ENCODE data around the gene EYS.

DNA sequence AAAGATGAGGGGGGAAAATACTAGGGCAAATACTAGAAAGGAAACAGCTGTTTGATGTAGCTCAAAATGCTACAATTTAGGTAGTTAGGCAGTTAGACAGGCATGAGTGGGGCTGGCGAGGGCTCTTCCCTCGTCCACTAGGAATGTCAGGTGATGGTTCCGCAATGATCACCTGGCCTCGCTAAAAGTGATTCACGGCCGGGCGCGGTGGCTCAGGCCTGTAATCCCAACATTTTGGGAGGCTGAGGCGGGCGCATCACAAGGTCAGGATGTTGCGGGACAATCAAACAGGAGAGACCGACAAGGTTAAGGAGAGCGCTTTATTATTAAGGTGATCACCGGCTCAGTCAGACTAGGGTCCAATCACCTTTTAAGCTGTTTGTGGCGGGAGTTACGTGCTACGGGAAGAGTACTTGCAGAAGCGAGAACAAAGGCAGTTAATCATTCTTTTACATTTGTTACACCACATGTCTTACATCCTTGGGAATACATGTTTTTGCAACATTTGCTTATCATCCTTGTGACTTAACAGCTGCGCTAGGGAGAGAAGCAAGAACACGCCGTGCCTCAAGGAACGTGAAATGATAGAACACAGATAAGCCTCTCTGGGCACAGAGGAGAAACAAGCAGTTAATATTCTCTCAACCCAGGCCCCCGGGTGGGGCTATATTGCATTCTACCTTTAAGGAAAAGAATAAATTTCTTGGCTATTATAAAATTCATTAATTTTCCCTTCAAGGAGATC, 1025.4 kb downstream of the EYS start:
- TF ChIP-seq, protein P1, sequence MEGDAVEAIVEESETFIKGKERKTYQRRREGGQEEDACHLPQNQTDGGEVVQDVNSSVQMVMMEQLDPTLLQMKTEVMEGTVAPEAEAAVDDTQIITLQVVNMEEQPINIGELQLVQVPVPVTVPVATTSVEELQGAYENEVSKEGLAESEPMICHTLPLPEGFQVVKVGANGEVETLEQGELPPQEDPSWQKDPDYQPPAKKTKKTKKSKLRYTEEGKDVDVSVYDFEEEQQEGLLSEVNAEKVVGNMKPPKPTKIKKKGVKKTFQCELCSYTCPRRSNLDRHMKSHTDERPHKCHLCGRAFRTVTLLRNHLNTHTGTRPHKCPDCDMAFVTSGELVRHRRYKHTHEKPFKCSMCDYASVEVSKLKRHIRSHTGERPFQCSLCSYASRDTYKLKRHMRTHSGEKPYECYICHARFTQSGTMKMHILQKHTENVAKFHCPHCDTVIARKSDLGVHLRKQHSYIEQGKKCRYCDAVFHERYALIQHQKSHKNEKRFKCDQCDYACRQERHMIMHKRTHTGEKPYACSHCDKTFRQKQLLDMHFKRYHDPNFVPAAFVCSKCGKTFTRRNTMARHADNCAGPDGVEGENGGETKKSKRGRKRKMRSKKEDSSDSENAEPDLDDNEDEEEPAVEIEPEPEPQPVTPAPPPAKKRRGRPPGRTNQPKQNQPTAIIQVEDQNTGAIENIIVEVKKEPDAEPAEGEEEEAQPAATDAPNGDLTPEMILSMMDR (IDR thresholded peaks at IDR 0.05), result no peak
- no peak for TF ChIP-seq POLR2A (IDR thresholded peaks at IDR 0.05)
- no peak for TF ChIP-seq POLR2AphosphoS5 (IDR thresholded peaks at IDR 0.05)

Data from breast epithelium (tissue), 3 donors.